H1 (cell line): ENCODE data around the gene FGF23. TPM values are rescaled to one million over a fixed set of nuclear protein-coding genes. Genes with fewer than 3 reads are reported as not detected.
A peak's percentile ranks its signal among the peaks of the same experiment; 100 is the strongest.

Experiments
- CTCF ChIA-PET: fragments of 300-600 bp; sonication (Branson Sonifier 250); formaldehyde crosslinking; loops from one replicate; lab custom pipeline; 2021; ENCODE audit not compliant: partially characterized antibody; lab: Charles Lee
- POLR2A ChIA-PET: fragments of 300-600 bp; sonication (Branson Sonifier 250); formaldehyde crosslinking; loops from one replicate; lab custom pipeline; 2021; ENCODE audit warnings: inconsistent platforms; ENCODE audit not compliant: partially characterized antibody; lab: Charles Lee
- DNase-seq, 2 experiments: peaks; one replicate each; pipeline versions ENCODE4 v3.0.0 to v3.0.0-alpha.2; 2010 to 2022; ENCODE audit warnings: low spot score in 2 of 2, low read depth in 1 of 2, mixed read lengths in 1 of 2
- FAIRE-seq: peaks from 2 replicates; lab custom pipeline; 2011; peaks lifted over from hg19 to GRCh38; lab: Jason Lieb, UNC
- H2AFZ ChIP-seq: 2 replicates; pipeline ENCODE4 v1.8.1; 2012; ENCODE audit warnings: low read length, inconsistent platforms
- H2AK5ac ChIP-seq: 2 replicates; pipeline ENCODE4 v1.6.1; 2013; ENCODE audit warnings: low read depth, low read length
- H2BK120ac ChIP-seq: replicated peaks from 2 replicates; pipeline ENCODE3; 2013; ENCODE audit warnings: low read depth, low read length, inconsistent platforms
- H2BK12ac ChIP-seq: 2 replicates; pipeline ENCODE4 v1.6.1; 2013; ENCODE audit warnings: low read depth, low read length
- H2BK15ac ChIP-seq: 2 replicates; pipeline ENCODE4 v1.6.1; 2013; ENCODE audit warnings: low read length
- H2BK20ac ChIP-seq: 2 replicates; pipeline ENCODE4 v1.6.1; 2013; ENCODE audit warnings: low read length
- H2BK5ac ChIP-seq: 2 replicates; pipeline ENCODE4 v1.6.1; 2013; ENCODE audit warnings: low read depth, low read length
- H3K14ac ChIP-seq: 2 replicates; pipeline ENCODE4 v1.6.1; 2013; ENCODE audit warnings: inconsistent platforms; ENCODE audit not compliant: insufficient read length
- H3K18ac ChIP-seq: 2 replicates; pipeline ENCODE4 v1.6.1; 2013; ENCODE audit warnings: low read length; ENCODE audit errors: extremely low read depth
- H3K23ac ChIP-seq: 2 replicates; pipeline ENCODE4 v1.6.1; 2013; ENCODE audit warnings: inconsistent platforms; ENCODE audit not compliant: insufficient read length
- H3K23me2 ChIP-seq: 2 replicates; pipeline ENCODE4 v1.6.1; 2013; ENCODE audit warnings: low read depth, low read length
- H3K27ac ChIP-seq: 2 replicates; pipeline ENCODE4 v1.6.1; 2011; ENCODE audit warnings: low read depth, low read length, inconsistent platforms
- H3K27me3 ChIP-seq, 4 experiments: replicated peaks in 1 of 4; 1 replicate in 1 of 4; 2 replicates in 3 of 4; pipeline versions ENCODE4 v1.6.1 to v1.8.1; 2011 to 2013; ENCODE audit warnings: low read length in 3 of 4, mild to moderate bottlenecking in 3 of 4, inconsistent platforms in 2 of 4, mixed read lengths in 2 of 4, moderate library complexity in 1 of 4; ENCODE audit not compliant: control insufficient read depth in 3 of 4, insufficient read depth in 3 of 4; ENCODE audit errors: extremely low read depth in 1 of 4
- H3K36me3 ChIP-seq, 4 experiments: 2 replicates each; pipeline versions ENCODE4 v1.6.1 to v1.8.1; 2011 to 2013; ENCODE audit warnings: mild to moderate bottlenecking in 4 of 4, low read length in 3 of 4, moderate library complexity in 2 of 4, control low read depth in 1 of 4, inconsistent platforms in 1 of 4; ENCODE audit not compliant: insufficient read depth in 4 of 4, control insufficient read depth in 2 of 4
- H3K4ac ChIP-seq: replicated peaks from 2 replicates; pipeline ENCODE3; 2013; ENCODE audit warnings: low read length, low read depth, mixed read lengths, inconsistent platforms; ENCODE audit not compliant: insufficient read length
- H3K4me1 ChIP-seq, 4 experiments: replicated peaks in 1 of 4; 1 replicate in 1 of 4; 2 replicates in 3 of 4; pipeline versions ENCODE4 v1.6.1 to v1.8.1; 2011 to 2013; ENCODE audit warnings: low read length in 3 of 4, inconsistent platforms in 2 of 4, mixed read lengths in 1 of 4; ENCODE audit not compliant: insufficient read depth in 4 of 4, control insufficient read depth in 3 of 4
- H3K4me2 ChIP-seq, 2 experiments: 2 replicates each; pipeline versions ENCODE4 v1.6.1 to v1.8.1; 2011 to 2013; ENCODE audit warnings: low read depth in 2 of 2, low read length in 2 of 2, control low read depth in 1 of 2, inconsistent platforms in 1 of 2, mild to moderate bottlenecking in 1 of 2; ENCODE audit not compliant: insufficient read depth in 1 of 2
- H3K4me3 ChIP-seq, 4 experiments: fragments of 200-600, 300-600 bp in 1 of 4; sonication (generic), shearing (Covaris generic), sonication (Bioruptor Twin) in 1 of 4; 2 replicates each; pipeline versions ENCODE4 v1.5.1 to v1.8.1; 2011 to 2016; ENCODE audit warnings: low read length in 4 of 4, low read depth in 3 of 4, control low read depth in 2 of 4, inconsistent platforms in 2 of 4, mild to moderate bottlenecking in 2 of 4, mixed read lengths in 1 of 4, moderate library complexity in 1 of 4; ENCODE audit not compliant: insufficient read depth in 2 of 4; ENCODE audit errors: extremely low read depth in 1 of 4
- H3K56ac ChIP-seq: replicated peaks from 2 replicates; pipeline ENCODE3; 2013; ENCODE audit warnings: low read depth, mild to moderate bottlenecking, mixed read lengths, low read length, inconsistent platforms; ENCODE audit not compliant: insufficient read length
- H3K79me1 ChIP-seq: 2 replicates; pipeline ENCODE4 v1.6.1; 2013; ENCODE audit warnings: low read depth, low read length, control low read depth
- H3K79me2 ChIP-seq, 2 experiments: 2 replicates each; pipeline versions ENCODE4 v1.6.1 to v1.8.1; 2012 to 2013; ENCODE audit warnings: low read length in 2 of 2, mild to moderate bottlenecking in 2 of 2, inconsistent platforms in 1 of 2; ENCODE audit not compliant: insufficient read depth in 2 of 2, control insufficient read depth in 1 of 2
- H3K9ac ChIP-seq, 4 experiments: replicated peaks in 1 of 4; 1 replicate in 1 of 4; 2 replicates in 3 of 4; pipeline versions ENCODE4 v1.6.1 to v1.8.1; 2011 to 2013; ENCODE audit warnings: low read depth in 3 of 4, low read length in 3 of 4, control low read depth in 2 of 4, mild to moderate bottlenecking in 2 of 4, moderate library complexity in 2 of 4, inconsistent platforms in 1 of 4; ENCODE audit errors: extremely low read depth in 1 of 4
- H3K9me3 ChIP-seq, 2 experiments: 2 replicates each; pipeline versions ENCODE4 v1.6.1 to v1.8.1; 2012 to 2013; ENCODE audit warnings: mild to moderate bottlenecking in 2 of 2, moderate library complexity in 2 of 2, control low read depth in 1 of 2, inconsistent platforms in 1 of 2, low read depth in 1 of 2, low read length in 1 of 2, mixed read lengths in 1 of 2; ENCODE audit not compliant: insufficient read depth in 2 of 2
- H4K20me1 ChIP-seq, 2 experiments: replicated peaks in 1 of 2; 2 replicates each; pipeline versions ENCODE3 to v1.8.1; 2011 to 2013; ENCODE audit warnings: inconsistent platforms in 2 of 2, low read length in 2 of 2, mild to moderate bottlenecking in 1 of 2; ENCODE audit not compliant: insufficient read depth in 2 of 2, control insufficient read depth in 1 of 2
- H4K5ac ChIP-seq: 2 replicates; pipeline ENCODE4 v1.6.1; 2013; ENCODE audit warnings: low read length, low read depth, mixed read lengths, inconsistent platforms; ENCODE audit not compliant: insufficient read length
- H4K8ac ChIP-seq: 2 replicates; pipeline ENCODE4 v1.8.0; 2013; ENCODE audit warnings: mild to moderate bottlenecking, moderate library complexity, low read length, inconsistent platforms; ENCODE audit not compliant: insufficient read depth; ENCODE audit errors: extremely low read depth
- H4K91ac ChIP-seq: replicated peaks from 2 replicates; pipeline ENCODE3; 2013; ENCODE audit warnings: low read length, mixed read lengths, inconsistent platforms; ENCODE audit not compliant: insufficient read length
- ASH2L ChIP-seq: fragments of 200-600, 300-600 bp; sonication (generic); IDR thresholded peaks from one replicate; pipeline ENCODE4 v1.7.1; 2017; ENCODE audit warnings: low read length
- CEBPB ChIP-seq: IDR thresholded peaks from 2 replicates; pipeline ENCODE4 v1.6.1; 2012; ENCODE audit warnings: low read depth, low read length
- GTF2F1 ChIP-seq: IDR thresholded peaks from 2 replicates; pipeline ENCODE4 v1.6.1; 2012; ENCODE audit warnings: low read depth, low read length, improper control_type of control experiment, borderline replicate concordance
- JUN ChIP-seq: IDR thresholded peaks from 2 replicates; pipeline ENCODE4 v1.6.1; 2011; ENCODE audit warnings: low read depth, mild to moderate bottlenecking, improper control_type of control experiment, low read length
- KDM4A ChIP-seq: IDR thresholded peaks from one replicate; pipeline ENCODE4 v1.7.1; 2012; ENCODE audit warnings: low read depth, mild to moderate bottlenecking, moderate library complexity, low read length, inconsistent platforms; ENCODE audit not compliant: severe bottlenecking
- MAFK ChIP-seq: IDR thresholded peaks from 2 replicates; pipeline ENCODE4 v1.6.1; 2012; ENCODE audit warnings: low read depth, mild to moderate bottlenecking, improper control_type of control experiment, low read length
- SIX5 ChIP-seq: IDR thresholded peaks from 2 replicates; pipeline ENCODE4 v1.6.1; 2011; ENCODE audit warnings: mild to moderate bottlenecking, low read depth, low read length
- TBP ChIP-seq: IDR thresholded peaks from 2 replicates; pipeline ENCODE4 v1.6.1; 2011; ENCODE audit warnings: low read depth, low read length, improper control_type of control experiment
- WGBS, 2 experiments: shearing (Covaris generic) in 1 of 2; methylation state at CpG; one replicate each; pipeline versions ENCODE4 v1.1.6 to v1.1.7; 2013 to 2015; ENCODE audit warnings: low lambda C conversion rate in 2 of 2, mixed read lengths in 2 of 2, inconsistent platforms in 1 of 2, low coverage in 1 of 2, missing lambda C conversion rate in 1 of 2; ENCODE audit not compliant: insufficient replicate concordance in 2 of 2, insufficient coverage in 1 of 2, insufficient read length in 1 of 2; ENCODE audit errors: extremely low coverage in 1 of 2, missing lambda C conversion rate in 1 of 2; 5-methylcytosine and 5-hydroxymethylcytosine counted together
- polyA plus RNA-seq, 7 experiments: library from polyadenylated mRNA; depleted of rRNA in 3 of 7; stranded (reverse) in 5 of 7; unstranded in 2 of 7; fragments of >200 nt in 5 of 7; fragments of 200-250 nt in 2 of 7; gene quantifications; 1 replicate in 5 of 7; 2 replicates in 1 of 7; 4 replicates in 1 of 7; pipeline versions ENCODE4 v1.2.1 to v1.2.3, GENCODE V29; 2011 to 2013; ENCODE audit warnings: missing spikeins in 2 of 7, mixed read lengths in 2 of 7
- total RNA-seq: library from RNA; stranded (reverse); fragmentation: NEBNext Ultra II Directional; extraction: Animal tissue kit (Norgen Biotek cat#: 25700); gene quantifications from 2 replicates; pipeline ENCODE4 v1.2.1, GENCODE V29; 2021

FGF23 gene
- total and polyA plus RNA-seq, 2 of the 8 experiments (the other 6 are each of a cell fraction or from before 2014, with no cell fraction given): 0.35 to 0.67 TPM

GRCh38 chr12:4422985-4423384 is 43.5 kb upstream of the FGF23 start:
- Histone ChIP-seq H3K4ac (no peak overlapping the region), H4K5ac (no peak overlapping the region), H2AFZ (peak overlapping the region; percentile 47; the same call in 1 of the 2 replicates), H4K8ac (peak overlapping the region; percentile 35; the same call in 1 of the 2 replicates), H3K56ac (no peak overlapping the region), H3K79me2 (no peaks in the 10 kb centered on the region), H3K4me3 (no peak overlapping the region), H3K9ac (no peak overlapping the region), H3K23me2 (no peaks in the 10 kb centered on the region), H3K4me1 (no peaks in the 10 kb centered on the region), H2BK12ac (no peak overlapping the region; the same call in 1 of the 2 replicates), H3K14ac (no peak overlapping the region), H2BK15ac (no peak overlapping the region), H3K36me3 (no peaks in the 10 kb centered on the region), H3K18ac (no peak overlapping the region), H2BK120ac (no peak overlapping the region), H3K23ac (no peak overlapping the region), H2BK20ac (no peak overlapping the region), H4K91ac (no peak overlapping the region), H3K27me3 (no peaks in the 10 kb centered on the region), H3K79me1 (no peaks in the 10 kb centered on the region), H3K4me2 (no peak overlapping the region), H2AK5ac (no peak overlapping the region), H3K27ac (no peak overlapping the region), H2BK5ac (no peak overlapping the region), H3K9me3 (no peaks in the 10 kb centered on the region), H4K20me1 (no peaks in the 10 kb centered on the region)
- TF ChIP-seq TBP: no peak
- no peak for TF ChIP-seq ASH2L
- no peak for TF ChIP-seq KDM4A
- no peak for TF ChIP-seq MAFK
- no peak for TF ChIP-seq SIX5
- TF ChIP-seq GTF2F1: no peak
- no peak for TF ChIP-seq JUN
- TF ChIP-seq CEBPB: no peak
- no peak for FAIRE-seq
- CTCF ChIA-PET: interaction anchor here (1.0 to 4.5 kb wide), 8 partner anchors 9 to 104 kb away, joined by 3 to 39 read pairs (median 9); partner anchors contain the start of gene FGF23
- POLR2A ChIA-PET: interaction anchor here (0.7 to 1.3 kb wide), 3 partner anchors 8 to 330 kb away, joined by 3 read pairs; partner anchors contain the start of gene RAD51AP1
- DNase-seq: no peak
- 80% methylated on average over 2 of the region's 9 CpGs; no CpG with 5 or more reads in 1 of the 2 experiments for WGBS, 2 experiments
